Suprapubic skin (tissue), 4 donors: ENCODE measurements around the gene HOXB2.

ENCODE experiments used
- EP300 ChIP-seq: sonication (generic); formaldehyde crosslinking; IDR thresholded peaks from one replicate; pipeline ENCODE4 v1.6.1; 2017; ENCODE audit warnings: antibody characterized with exemption
- POLR2A ChIP-seq, 2 donors: fragments of 450-650 bp; IDR thresholded peaks; one replicate each; pipeline ENCODE4 v1.6.1; 2017; ENCODE audit warnings: antibody characterized with exemption in 2 of 2, mild to moderate bottlenecking in 2 of 2, moderate library complexity in 2 of 2
- POLR2AphosphoS5 ChIP-seq, 3 donors: sonication (generic); formaldehyde crosslinking; IDR thresholded peaks; one replicate each; pipeline ENCODE4 v1.6.1; 2017; ENCODE audit warnings: antibody characterized with exemption in 3 of 3
- TF ChIP-seq, protein P1 (sequence below), 2 donors: fragments of 200-600 bp in 1 of 2; fragments of 450-650 bp in 1 of 2; sonication (generic) in 1 of 2; IDR thresholded peaks; one replicate each; pipeline ENCODE4 v1.5.1; 2016 to 2019; ENCODE audit warnings: antibody characterized with exemption in 2 of 2, mild to moderate bottlenecking in 1 of 2, moderate library complexity in 1 of 2

DNA sequence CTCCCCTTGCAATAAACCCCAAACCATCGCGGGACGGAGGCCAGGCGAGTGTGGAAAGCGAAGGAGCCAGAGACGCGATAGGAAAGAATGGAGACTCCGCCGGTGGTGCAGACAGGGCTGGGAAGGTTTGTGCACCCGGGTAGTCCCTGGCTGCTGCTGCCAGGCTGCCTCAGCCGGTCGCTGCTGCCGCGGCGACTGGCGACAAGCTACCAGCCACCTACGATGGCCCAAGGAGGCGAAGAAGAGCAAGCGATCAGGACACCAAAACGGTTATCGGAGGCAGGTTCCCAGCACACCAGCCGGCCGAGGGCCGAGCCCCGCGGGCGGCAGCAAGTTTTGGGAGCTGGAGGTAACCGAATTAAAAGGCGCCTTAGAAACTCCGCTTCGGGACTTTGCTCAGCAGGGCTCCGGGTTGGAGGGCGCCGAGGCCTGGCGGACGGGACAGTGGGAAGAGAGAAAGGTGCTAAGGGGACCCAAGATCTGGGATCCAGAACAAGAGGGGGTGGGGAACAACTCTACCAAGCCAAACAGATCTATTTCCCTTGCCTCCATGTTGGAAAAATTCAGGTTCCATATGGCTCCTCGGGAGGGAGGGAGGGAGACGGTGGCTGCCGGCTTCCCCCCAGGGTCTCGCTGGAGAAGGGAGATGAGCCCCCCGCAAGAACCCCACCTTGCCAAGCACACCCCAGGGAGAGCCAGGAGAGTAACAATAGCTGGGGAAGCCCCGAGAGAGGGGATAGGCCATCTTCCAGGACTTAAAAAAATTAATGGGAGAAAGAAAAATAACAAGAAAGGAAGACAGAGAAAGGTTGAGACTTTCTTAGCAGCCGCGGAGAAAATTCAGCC is 9.7 kb upstream of the HOXB2 start:
- TF ChIP-seq, protein P1, sequence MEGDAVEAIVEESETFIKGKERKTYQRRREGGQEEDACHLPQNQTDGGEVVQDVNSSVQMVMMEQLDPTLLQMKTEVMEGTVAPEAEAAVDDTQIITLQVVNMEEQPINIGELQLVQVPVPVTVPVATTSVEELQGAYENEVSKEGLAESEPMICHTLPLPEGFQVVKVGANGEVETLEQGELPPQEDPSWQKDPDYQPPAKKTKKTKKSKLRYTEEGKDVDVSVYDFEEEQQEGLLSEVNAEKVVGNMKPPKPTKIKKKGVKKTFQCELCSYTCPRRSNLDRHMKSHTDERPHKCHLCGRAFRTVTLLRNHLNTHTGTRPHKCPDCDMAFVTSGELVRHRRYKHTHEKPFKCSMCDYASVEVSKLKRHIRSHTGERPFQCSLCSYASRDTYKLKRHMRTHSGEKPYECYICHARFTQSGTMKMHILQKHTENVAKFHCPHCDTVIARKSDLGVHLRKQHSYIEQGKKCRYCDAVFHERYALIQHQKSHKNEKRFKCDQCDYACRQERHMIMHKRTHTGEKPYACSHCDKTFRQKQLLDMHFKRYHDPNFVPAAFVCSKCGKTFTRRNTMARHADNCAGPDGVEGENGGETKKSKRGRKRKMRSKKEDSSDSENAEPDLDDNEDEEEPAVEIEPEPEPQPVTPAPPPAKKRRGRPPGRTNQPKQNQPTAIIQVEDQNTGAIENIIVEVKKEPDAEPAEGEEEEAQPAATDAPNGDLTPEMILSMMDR (IDR thresholded peaks at IDR 0.05), result no peak
- TF ChIP-seq POLR2A (IDR thresholded peaks at IDR 0.05), result no peak
- TF ChIP-seq EP300, result no peak
- TF ChIP-seq POLR2AphosphoS5 (IDR thresholded peaks at IDR 0.05), result no peak
